Measurements from ENCODE around the gene ARHGAP19. TPM values are rescaled to one million over a fixed set of nuclear protein-coding genes. Genes with fewer than 3 reads are reported as not detected.
"Not testable (repeated sequence)": the region's sequence is repeated elsewhere in the genome, so short reads cannot be mapped to it uniquely, and the experiment has no call there.

The ARHGAP19 gene
- total and polyA plus RNA-seq, 2 donors, result 6.0 to 21.3 TPM

GRCh38 chr10:97280783-97281182 is 11.7 kb downstream of the ARHGAP19 start:
- 95% methylated on average over 3 of the region's 3 CpGs for WGBS
- no peak for DNase-seq (ENCODE audit: extremely low spot score)

DNA sequence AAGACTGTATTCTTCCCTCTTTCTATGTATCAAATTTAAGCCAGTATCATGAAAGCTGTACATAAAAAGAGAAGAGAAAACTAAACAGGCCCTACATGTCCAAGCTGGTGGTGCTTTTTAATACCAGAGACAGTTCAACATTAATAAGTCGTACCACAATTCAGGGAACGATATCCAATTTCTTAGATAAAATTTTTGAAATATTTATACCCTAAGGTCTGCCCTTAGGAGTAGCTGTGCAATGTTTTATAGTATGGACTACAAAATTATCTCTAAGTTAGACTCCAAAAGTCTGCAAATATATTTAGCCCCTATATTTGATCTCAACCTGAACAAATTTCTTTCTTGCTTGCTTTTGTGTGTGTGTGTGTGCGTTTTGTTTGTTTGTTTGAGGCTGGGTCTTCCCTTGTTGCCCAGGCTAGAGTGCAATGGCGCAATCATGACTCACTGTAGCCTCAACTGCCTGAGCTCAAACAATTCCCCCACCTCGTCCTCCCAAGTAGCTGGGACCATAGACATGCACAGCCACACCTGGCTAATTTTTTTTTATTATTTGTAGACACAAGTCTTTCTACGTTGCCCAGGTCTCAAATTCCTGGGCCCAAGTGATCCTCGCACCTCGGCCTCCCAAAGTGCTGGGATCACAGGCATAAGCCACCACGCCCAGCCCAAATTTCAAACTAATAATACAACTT is 13.2 kb downstream of the ARHGAP19 start:
- WGBS, result 74% methylated on average over 9 of the region's 9 CpGs
- Histone ChIP-seq H3K27ac (ENCODE audit: low read depth) (peak overlapping the region; percentile 52), H3K36me3 (ENCODE audit: insufficient read depth) (no peaks in the 10 kb centered on the region), H3K4me1 (ENCODE audit: insufficient read depth) (peaks cover 2% of the 10 kb centered on the region), H3K4me3 (ENCODE audit: low read depth, low read length) (no peak overlapping the region)
- no peak for DNase-seq (ENCODE audit: extremely low spot score)

More at GRCh38 chr10:97280783-97281182, 11.7 kb downstream of the ARHGAP19 start:
- H3K4me1 ChIP-seq (ENCODE audit: insufficient read depth), result peaks cover 2% of the 10 kb centered on the region
- H3K4me3 ChIP-seq (ENCODE audit: low read depth, low read length), result no peak overlapping the region
- H3K27ac ChIP-seq (ENCODE audit: low read depth), result no peak overlapping the region
- no peaks in the 10 kb centered on the region for H3K36me3 ChIP-seq (ENCODE audit: insufficient read depth)

- no peak overlapping the region for H3K27ac ChIP-seq (ENCODE audit: low read depth)
These were observed 13.9 kb downstream of the ARHGAP19 start for GRCh38 chr10:97278491-97278989.

GRCh38 chr10:97277551-97277950 is 14.9 kb downstream of the ARHGAP19 start:
- Histone ChIP-seq H3K4me1 (ENCODE audit: insufficient read depth) (peaks cover 2% of the 10 kb centered on the region), H3K36me3 (ENCODE audit: insufficient read depth) (no peaks in the 10 kb centered on the region), H3K27ac (ENCODE audit: low read depth) (no peak overlapping the region), H3K4me3 (ENCODE audit: low read depth, low read length) (no peak overlapping the region)
- DNase-seq (ENCODE audit: extremely low spot score), result no peak
- 81% methylated on average over 1 of the region's 1 CpG for WGBS

More at GRCh38 chr10:97278491-97278989, 13.9 kb downstream of the ARHGAP19 start:
- DNase-seq (ENCODE audit: extremely low spot score), result peak; percentile 54
- H3K36me3 ChIP-seq (ENCODE audit: insufficient read depth), result no peaks in the 10 kb centered on the region
- peaks cover 2% of the 10 kb centered on the region for H3K4me1 ChIP-seq (ENCODE audit: insufficient read depth)
- no peak overlapping the region for H3K4me3 ChIP-seq (ENCODE audit: low read depth, low read length)

- H3K4me3 ChIP-seq (ENCODE audit: low read depth, low read length), result no peak overlapping the region
- no peak for DNase-seq (ENCODE audit: extremely low spot score)
- H3K4me1 ChIP-seq (ENCODE audit: insufficient read depth), result peaks cover 2% of the 10 kb centered on the region
- no peak overlapping the region for H3K27ac ChIP-seq (ENCODE audit: low read depth)
- 87% methylated on average over 3 of the region's 9 CpGs for WGBS
- H3K36me3 ChIP-seq (ENCODE audit: insufficient read depth), result no peaks in the 10 kb centered on the region
These were observed 17.6 kb downstream of the ARHGAP19 start for GRCh38 chr10:97274828-97275227.

- H3K4me1 ChIP-seq (ENCODE audit: insufficient read depth), result no peaks in the 10 kb centered on the region
- no peak overlapping the region for H3K4me3 ChIP-seq (ENCODE audit: low read depth, low read length)
- no peaks in the 10 kb centered on the region for H3K36me3 ChIP-seq (ENCODE audit: insufficient read depth)
- no peak for DNase-seq (ENCODE audit: extremely low spot score)
- H3K27ac ChIP-seq (ENCODE audit: low read depth), result no peak overlapping the region
- WGBS, result 99% methylated on average over 3 of the region's 3 CpGs
These were observed 18.7 kb downstream of the ARHGAP19 start for GRCh38 chr10:97273700-97274099.

DNA sequence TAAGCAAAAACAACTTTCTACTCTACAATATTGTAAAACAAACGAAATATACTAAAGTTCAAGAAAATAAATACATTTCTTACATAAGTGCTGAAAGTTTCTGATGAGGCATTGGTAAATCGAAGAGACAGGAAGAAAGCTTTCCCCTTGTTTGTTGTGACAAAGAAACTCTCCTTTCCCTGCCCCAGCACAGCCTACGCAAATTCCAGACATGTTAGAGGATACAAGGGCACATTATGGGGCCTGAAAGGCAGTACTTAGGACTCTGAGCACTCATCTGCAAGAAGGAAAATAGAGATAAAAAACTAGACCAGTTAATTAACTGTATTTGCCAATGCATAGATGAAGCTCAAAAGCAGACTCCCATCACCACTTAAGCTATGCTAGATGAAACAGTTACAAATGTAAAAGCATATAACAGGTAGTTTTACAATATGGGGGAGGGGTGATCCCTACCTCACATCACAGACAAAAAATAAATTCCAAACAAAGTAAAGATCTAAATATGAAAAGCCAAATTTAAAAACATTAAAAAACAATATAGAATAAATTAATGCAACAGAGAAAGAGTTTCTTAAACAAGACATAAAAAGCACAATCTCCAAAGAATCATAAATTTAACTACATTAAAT is 21.8 kb downstream of the ARHGAP19 start:
- H3K4me3 ChIP-seq (ENCODE audit: low read depth, low read length), result no peak overlapping the region
- H3K36me3 ChIP-seq (ENCODE audit: insufficient read depth), result no peaks in the 10 kb centered on the region
- DNase-seq (ENCODE audit: extremely low spot score), result no peak
- no peak overlapping the region for H3K27ac ChIP-seq (ENCODE audit: low read depth)
- WGBS, result 87% methylated on average over 3 of the region's 3 CpGs
- H3K4me1 ChIP-seq (ENCODE audit: insufficient read depth), result no peaks in the 10 kb centered on the region

- H3K4me3 ChIP-seq (ENCODE audit: low read depth, low read length), result no peak overlapping the region
- H3K4me1 ChIP-seq (ENCODE audit: insufficient read depth), result no peaks in the 10 kb centered on the region
- no peaks in the 10 kb centered on the region for H3K36me3 ChIP-seq (ENCODE audit: insufficient read depth)
- H3K27ac ChIP-seq (ENCODE audit: low read depth), result no peak overlapping the region
- 92% methylated on average over 4 of the region's 4 CpGs for WGBS
- no peak for DNase-seq (ENCODE audit: extremely low spot score)
These were observed 24.8 kb downstream of the ARHGAP19 start for GRCh38 chr10:97267671-97268070.

- WGBS, result 80% methylated on average over 3 of the region's 3 CpGs
- H3K4me1 ChIP-seq (ENCODE audit: insufficient read depth); H3K4me3 ChIP-seq (ENCODE audit: low read depth, low read length); H3K27ac ChIP-seq (ENCODE audit: low read depth); DNase-seq (ENCODE audit: extremely low spot score); H3K36me3 ChIP-seq (ENCODE audit: insufficient read depth): not testable (repeated sequence)
These were observed 27.3 kb downstream of the ARHGAP19 start for GRCh38 chr10:97265095-97265494.

- DNase-seq (ENCODE audit: extremely low spot score), result no peak
- H3K4me1 ChIP-seq (ENCODE audit: insufficient read depth), result no peaks in the 10 kb centered on the region
- no peak overlapping the region for H3K4me3 ChIP-seq (ENCODE audit: low read depth, low read length)
- no peaks in the 10 kb centered on the region for H3K36me3 ChIP-seq (ENCODE audit: insufficient read depth)
- H3K27ac ChIP-seq (ENCODE audit: low read depth), result no peak overlapping the region
- WGBS, result 76% methylated on average over 5 of the region's 5 CpGs
These were observed 28.5 kb downstream of the ARHGAP19 start for GRCh38 chr10:97263971-97264370.

DNA sequence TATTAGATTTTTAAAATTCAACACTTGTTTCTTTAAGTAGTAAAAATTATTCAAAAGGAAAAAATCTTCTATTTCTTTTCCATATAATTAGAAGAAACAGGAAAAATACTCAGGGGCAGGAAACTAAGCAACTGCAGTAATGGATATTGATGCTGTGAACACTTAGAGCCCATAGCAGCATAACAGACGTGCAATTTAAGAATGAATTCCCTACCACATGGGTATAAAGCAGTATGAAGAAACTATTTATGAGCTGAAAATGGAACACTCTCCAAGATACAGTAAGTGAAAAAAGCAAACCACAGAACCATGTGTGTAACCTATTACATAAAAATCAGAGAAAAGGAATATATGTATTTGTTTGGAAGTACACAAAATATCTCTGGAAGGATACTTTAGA is 30.8 kb downstream of the ARHGAP19 start:
- WGBS, result 91% methylated on average over 1 of the region's 1 CpG
- Histone ChIP-seq H3K4me1 (ENCODE audit: insufficient read depth) (no peaks in the 10 kb centered on the region), H3K36me3 (ENCODE audit: insufficient read depth) (no peaks in the 10 kb centered on the region), H3K27ac (ENCODE audit: low read depth) (no peak overlapping the region), H3K4me3 (ENCODE audit: low read depth, low read length) (no peak overlapping the region)
- DNase-seq (ENCODE audit: extremely low spot score), result no peak

GRCh38 chr10:97261183-97261582 is 31.3 kb downstream of the ARHGAP19 start:
- 88% methylated on average over 2 of the region's 2 CpGs for WGBS
- no peak for DNase-seq (ENCODE audit: extremely low spot score)
- no peaks in the 10 kb centered on the region for H3K4me1 ChIP-seq (ENCODE audit: insufficient read depth)
- no peak overlapping the region for H3K27ac ChIP-seq (ENCODE audit: low read depth)
- no peaks in the 10 kb centered on the region for H3K36me3 ChIP-seq (ENCODE audit: insufficient read depth)
- H3K4me3 ChIP-seq (ENCODE audit: low read depth, low read length), result no peak overlapping the region

DNA sequence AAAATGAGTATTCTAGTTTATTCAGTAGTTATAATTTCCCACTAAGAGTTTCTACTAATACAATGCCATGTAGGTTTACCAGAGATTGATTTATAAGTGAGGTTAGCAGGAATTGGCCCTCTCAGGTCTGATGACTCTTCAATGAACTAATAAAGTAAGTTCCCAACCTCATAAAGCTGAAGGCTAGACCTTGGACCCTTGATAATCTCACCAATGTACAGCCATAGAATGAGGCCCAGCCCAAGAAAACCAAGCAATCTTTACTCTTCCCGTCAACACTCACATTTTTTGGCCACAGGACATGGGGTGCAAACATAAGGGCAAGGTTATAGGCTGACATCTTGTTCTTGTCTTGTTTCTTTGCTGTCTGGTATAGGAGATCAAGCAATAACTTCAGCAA is 33.3 kb downstream of the ARHGAP19 start:
- no peak overlapping the region for H3K4me3 ChIP-seq (ENCODE audit: low read depth, low read length)
- no peaks in the 10 kb centered on the region for H3K36me3 ChIP-seq (ENCODE audit: insufficient read depth)
- 94% methylated on average over 1 of the region's 1 CpG for WGBS

GRCh38 chr10:97256356-97256755 is 36.1 kb downstream of the ARHGAP19 start:
- H3K4me3 ChIP-seq (ENCODE audit: low read depth, low read length), result no peak overlapping the region
- H3K4me1 ChIP-seq (ENCODE audit: insufficient read depth), result no peaks in the 10 kb centered on the region
- no peak for DNase-seq (ENCODE audit: extremely low spot score)
- WGBS, result 82% methylated on average over 1 of the region's 1 CpG
- no peaks in the 10 kb centered on the region for H3K36me3 ChIP-seq (ENCODE audit: insufficient read depth)
- H3K27ac ChIP-seq (ENCODE audit: low read depth), result no peak overlapping the region

More for the DNA sequence above, 33.3 kb downstream of the ARHGAP19 start:
- no peak overlapping the region for H3K27ac ChIP-seq (ENCODE audit: low read depth)
- no peaks in the 10 kb centered on the region for H3K4me1 ChIP-seq (ENCODE audit: insufficient read depth)
- DNase-seq (ENCODE audit: extremely low spot score), result no peak

Measured in urinary bladder (tissue), 4 donors.